NCI-H2029 (cell line): ENCODE data around the gene TGFBR3.

ENCODE experiments used
- DNase-seq: peaks from one replicate; lab custom pipeline; 2025; lab: John Stamatoyannopoulos, UW

The TGFBR3 gene

GRCh38 chr1:91635763-91636162 is 250.2 kb downstream of the TGFBR3 start:
- DNase-seq = no peak

- no peak for DNase-seq
Observed at GRCh38 chr1:91633438-91633837, 252.5 kb downstream of the TGFBR3 start.

- no peak for DNase-seq
Observed at GRCh38 chr1:91631718-91632330, 254.1 kb downstream of the TGFBR3 start.

GRCh38 chr1:91630803-91631202 is 255.1 kb downstream of the TGFBR3 start:
- DNase-seq = no peak
